Posterior cingulate gyrus (tissue), 11 donors: ENCODE data around the gene NEUROD2.

ENCODE experiments used
- DNase-seq, 10 donors: peaks; one replicate each; pipeline versions ENCODE4 v3.0.0 to v3.0.0-alpha.2; 2020 to 2021; ENCODE audit warnings: mixed read lengths in 3 of 10
- intact Hi-C: fragments of 100-400 bp; cut with DNase I; formaldehyde crosslinking; loops from one replicate; pipeline ENCODE4 v1.15.1; 2023

The NEUROD2 gene

GRCh38 chr17:39556423-39556822, 51.3 kb downstream of the NEUROD2 start:
- intact Hi-C loops: no loop called here
- DNase-seq: peak in 1 of 10 donors; percentile 28

- intact Hi-C loops: no loop called here
Observed at GRCh38 chr17:39555368-39555767, 52.4 kb downstream of the NEUROD2 start.

More at GRCh38 chr17:39555368-39555767, 52.4 kb downstream of the NEUROD2 start:
- DNase-seq: no peak
